Measurements from ENCODE around the gene ADAMTS17.

The ADAMTS17 gene

GRCh38 chr15:100199711-100200286 lies 142.0 kb downstream of the ADAMTS17 start:
- DNase-seq (ENCODE audit: low read depth in 3 of 3), result no peak

- no peak for DNase-seq (ENCODE audit: low read depth in 3 of 3)
Observed at GRCh38 chr15:100198442-100198841, 143.3 kb downstream of the ADAMTS17 start.

GRCh38 chr15:100196326-100197058 lies 145.3 kb downstream of the ADAMTS17 start:
- no peak for DNase-seq (ENCODE audit: low read depth in 3 of 3)

- no peak for DNase-seq (ENCODE audit: low read depth in 3 of 3)
Observed at GRCh38 chr15:100194996-100195395, 146.8 kb downstream of the ADAMTS17 start.

GRCh38 chr15:100193277-100193860 lies 148.4 kb downstream of the ADAMTS17 start:
- DNase-seq (ENCODE audit: low read depth in 3 of 3), result no peak

GRCh38 chr15:100192097-100193080 lies 149.4 kb downstream of the ADAMTS17 start:
- no peak for DNase-seq (ENCODE audit: low read depth in 3 of 3)

GRCh38 chr15:100191161-100191560 lies 150.6 kb downstream of the ADAMTS17 start:
- DNase-seq (ENCODE audit: low read depth in 3 of 3), result no peak

GRCh38 chr15:100190675-100191074 lies 151.1 kb downstream of the ADAMTS17 start:
- no peak for DNase-seq (ENCODE audit: low read depth in 3 of 3)

GRCh38 chr15:100189849-100190248 lies 151.9 kb downstream of the ADAMTS17 start:
- DNase-seq (ENCODE audit: low read depth in 3 of 3), result no peak

- no peak for DNase-seq (ENCODE audit: low read depth in 3 of 3)
Observed at GRCh38 chr15:100189319-100189718, 152.5 kb downstream of the ADAMTS17 start.

GRCh38 chr15:100187677-100188076 lies 154.1 kb downstream of the ADAMTS17 start:
- no peak for DNase-seq (ENCODE audit: low read depth in 3 of 3)

- no peak for DNase-seq (ENCODE audit: low read depth in 3 of 3)
Observed at GRCh38 chr15:100186960-100187359, 154.8 kb downstream of the ADAMTS17 start.

- DNase-seq (ENCODE audit: low read depth in 3 of 3), result no peak
Observed at GRCh38 chr15:100186366-100186765, 155.4 kb downstream of the ADAMTS17 start.

GRCh38 chr15:100183921-100184495 lies 157.8 kb downstream of the ADAMTS17 start:
- no peak for DNase-seq (ENCODE audit: low read depth in 3 of 3)

- DNase-seq (ENCODE audit: low read depth in 3 of 3), result no peak
Observed at GRCh38 chr15:100180921-100181320, 160.9 kb downstream of the ADAMTS17 start.

- no peak for DNase-seq (ENCODE audit: low read depth in 3 of 3)
Observed at GRCh38 chr15:100175406-100176114, 166.2 kb downstream of the ADAMTS17 start.

GRCh38 chr15:100174904-100175275 lies 166.9 kb downstream of the ADAMTS17 start:
- no peak for DNase-seq (ENCODE audit: low read depth in 3 of 3)

GRCh38 chr15:100174159-100174903 lies 167.4 kb downstream of the ADAMTS17 start:
- DNase-seq (ENCODE audit: low read depth in 3 of 3), result no peak

GRCh38 chr15:100172356-100173024 lies 169.3 kb downstream of the ADAMTS17 start:
- DNase-seq (ENCODE audit: low read depth in 3 of 3), result no peak

GRCh38 chr15:100171411-100171810 lies 170.4 kb downstream of the ADAMTS17 start:
- DNase-seq (ENCODE audit: low read depth in 3 of 3), result no peak

All from stimulated activated CD4-positive, alpha-beta T cell treated with anti-CD3 and anti-CD28 coated beads, TNF-alpha, amount 100 ng/mL, for 4 hours (primary cell).